GM23248 (cell line): ENCODE data around the gene LEUTX. TPM values are rescaled to one million over a fixed set of nuclear protein-coding genes. Genes with fewer than 3 reads are reported as not detected.

Experiments used
- DNase-seq: peaks from one replicate; pipeline ENCODE4 v3.0.0-alpha.2; 2015
- H2AFZ ChIP-seq: fragments of 200-600 bp; sonication (generic); 2 replicates; pipeline ENCODE4 v1.6.1; 2016; ENCODE audit warnings: antibody characterized with exemption
- H3F3A ChIP-seq: fragments of 200-600 bp; sonication (generic); 2 replicates; pipeline ENCODE4 v1.6.1; 2016; ENCODE audit warnings: mild to moderate bottlenecking, antibody characterized with exemption, mixed run types; ENCODE audit not compliant: insufficient read depth
- H3K27ac ChIP-seq: fragments of 200-600 bp; sonication (generic); 2 replicates; pipeline ENCODE4 v1.5.1; 2016; ENCODE audit warnings: mild to moderate bottlenecking
- H3K27me3 ChIP-seq: fragments of 200-600 bp; sonication (generic); replicated peaks from 2 replicates; pipeline ENCODE4 v1.6.1; 2016; ENCODE audit warnings: mild to moderate bottlenecking; ENCODE audit not compliant: insufficient read depth
- H3K36me3 ChIP-seq: fragments of 200-600 bp; sonication (generic); 2 replicates; pipeline ENCODE4 v1.6.1; 2016; ENCODE audit warnings: low read depth, mild to moderate bottlenecking
- H3K4me1 ChIP-seq: fragments of 200-600 bp; sonication (generic); 2 replicates; pipeline ENCODE4 v1.6.1; 2016; ENCODE audit warnings: mild to moderate bottlenecking; ENCODE audit not compliant: insufficient read depth
- H3K4me2 ChIP-seq: fragments of 200-600 bp; sonication (generic); one replicate; pipeline ENCODE4 v1.6.1; 2016; ENCODE audit warnings: mild to moderate bottlenecking; ENCODE audit not compliant: unreplicated experiment
- H3K4me3 ChIP-seq: fragments of 200-600 bp; sonication (generic); 2 replicates; pipeline ENCODE4 v1.5.1; 2016; ENCODE audit warnings: mild to moderate bottlenecking
- H3K79me2 ChIP-seq: fragments of 200-600 bp; sonication (generic); 2 replicates; pipeline ENCODE4 v1.6.1; 2016; ENCODE audit warnings: mild to moderate bottlenecking; ENCODE audit not compliant: insufficient read depth
- H3K9ac ChIP-seq: fragments of 200-600 bp; sonication (generic); 2 replicates; pipeline ENCODE4 v1.6.1; 2016; ENCODE audit warnings: mild to moderate bottlenecking
- H3K9me2 ChIP-seq: fragments of 200-600 bp; sonication (generic); 2 replicates; pipeline ENCODE4 v1.6.1; 2016; ENCODE audit warnings: mixed run types, mild to moderate bottlenecking, moderate library complexity; ENCODE audit not compliant: insufficient read depth
- H3K9me3 ChIP-seq: fragments of 200-600 bp; sonication (generic); one replicate; pipeline ENCODE4 v1.6.1; 2017; ENCODE audit warnings: low read depth
- H4K20me1 ChIP-seq: fragments of 200-600 bp; sonication (generic); 2 replicates; pipeline ENCODE4 v1.6.0; 2016; ENCODE audit not compliant: insufficient read depth
- EZH2 ChIP-seq: fragments of 200-600 bp; sonication (generic); IDR thresholded peaks from 2 replicates; pipeline ENCODE4 v1.6.1; 2018; ENCODE audit warnings: antibody characterized with exemption, mild to moderate bottlenecking; ENCODE audit not compliant: insufficient read depth, poor library complexity, severe bottlenecking
- EZH2phosphoT487 ChIP-seq: fragments of 200-600 bp; sonication (generic); IDR thresholded peaks from 2 replicates; pipeline ENCODE4 v1.6.1; 2018; ENCODE audit warnings: antibody characterized with exemption, moderate library complexity, mild to moderate bottlenecking, low read depth; ENCODE audit not compliant: insufficient read depth
- WGBS, 2 experiments: methylation state at CpG; one replicate each; pipeline ENCODE4 v1.1.6; 2015 to 2017; ENCODE audit warnings: low lambda C conversion rate in 2 of 2, low coverage in 1 of 2; ENCODE audit errors: missing lambda C conversion rate in 2 of 2; 5-methylcytosine and 5-hydroxymethylcytosine counted together
- in situ Hi-C: fragments of 300-500 bp; cut with MboI; formaldehyde crosslinking; loops from 2 replicates; pipeline ENCODE4 v1.15.0; 2020
- polyA plus RNA-seq: library from polyadenylated mRNA; unstranded; fragments of >200 nt; fragmentation: Nextera tagmentation; extraction: Ambion mirVana; gene quantifications from 2 replicates; pipeline ENCODE4 v1.2.1, GENCODE V29; 2016
- total RNA-seq: library from RNA; depleted of rRNA; stranded (reverse); fragments of >200 nt; shearing (Covaris generic); gene quantifications from 2 replicates; pipeline ENCODE4 v1.2.3, GENCODE V29; 2014

Gene LEUTX
- total and polyA plus RNA-seq, 2 experiments from 2014 or later = not detected

GRCh38 chr19:39735688-39736087 is 43.0 kb upstream of the LEUTX start:
- Histone ChIP-seq H2AFZ (no peak overlapping the region), H3K36me3 (no peaks in the 10 kb centered on the region), H3K4me1 (no peaks in the 10 kb centered on the region), H3K9ac (no peak overlapping the region), H3K4me2 (no peak overlapping the region), H3K27me3 (no peaks in the 10 kb centered on the region), H3K4me3 (no peak overlapping the region), H3K79me2 (no peaks in the 10 kb centered on the region), H3K9me3 (no peaks in the 10 kb centered on the region), H4K20me1 (no peaks in the 10 kb centered on the region), H3F3A (no peaks in the 10 kb centered on the region), H3K27ac (no peak overlapping the region), H3K9me2 (no peaks in the 10 kb centered on the region)
- DNase-seq = no peak
- in situ Hi-C loops = no loop called here
- TF ChIP-seq EZH2 (no peak), EZH2phosphoT487 (no peak)
- WGBS, 2 experiments = 2 to 5% methylated on average over 3 of the region's 3 CpGs

- TF ChIP-seq EZH2phosphoT487 (no peak), EZH2 (no peak)
- Histone ChIP-seq H3K27ac (no peak overlapping the region), H3K4me3 (no peak overlapping the region), H3K9me2 (no peaks in the 10 kb centered on the region), H4K20me1 (no peaks in the 10 kb centered on the region), H3K79me2 (no peaks in the 10 kb centered on the region), H3F3A (no peaks in the 10 kb centered on the region), H3K4me1 (no peaks in the 10 kb centered on the region), H3K36me3 (no peaks in the 10 kb centered on the region), H3K9ac (no peak overlapping the region), H3K9me3 (no peaks in the 10 kb centered on the region), H3K4me2 (no peak overlapping the region), H3K27me3 (no peaks in the 10 kb centered on the region), H2AFZ (no peak overlapping the region)
- in situ Hi-C loops = no loop called here
- no peak for DNase-seq
- 18 to 20% methylated on average over 5 of the region's 5 CpGs for WGBS, 2 experiments
Observed at GRCh38 chr19:39736088-39736487, 42.6 kb upstream of the LEUTX start.

- in situ Hi-C loops = no loop called here
- Histone ChIP-seq H3K4me3 (no peak overlapping the region), H3K27ac (no peak overlapping the region), H3F3A (no peaks in the 10 kb centered on the region), H4K20me1 (no peaks in the 10 kb centered on the region), H3K27me3 (no peaks in the 10 kb centered on the region), H3K4me1 (no peaks in the 10 kb centered on the region), H3K9me3 (no peaks in the 10 kb centered on the region), H2AFZ (no peak overlapping the region), H3K79me2 (no peaks in the 10 kb centered on the region), H3K4me2 (no peak overlapping the region), H3K36me3 (no peaks in the 10 kb centered on the region), H3K9ac (no peak overlapping the region), H3K9me2 (no peaks in the 10 kb centered on the region)
- no peak for DNase-seq
- no peak for TF ChIP-seq EZH2
- TF ChIP-seq EZH2phosphoT487 = no peak
- 28 to 32% methylated on average over 3 of the region's 3 CpGs for WGBS, 2 experiments
Observed at GRCh38 chr19:39737351-39737750, 41.3 kb upstream of the LEUTX start.

GRCh38 chr19:39737891-39738290 is 40.8 kb upstream of the LEUTX start, which contains the start of gene CLC:
TSS of gene CLC (minus strand) at chr19:39738029. CDS start at chr19:39737952, 77 bp downstream.
- TF ChIP-seq EZH2 = no peak
- TF ChIP-seq EZH2phosphoT487 = no peak
- no peak within 1 kb of the TSS for H3K27ac ChIP-seq
- H3K4me2 ChIP-seq = no peak within 1 kb of the TSS
- no peaks in the 10 kb centered on the region for H3K4me1 ChIP-seq
- no peaks in the 10 kb centered on the region for H3K79me2 ChIP-seq
- no peaks in the 10 kb centered on the region for H4K20me1 ChIP-seq
- H3K36me3 ChIP-seq = no peaks in the 10 kb centered on the region
- in situ Hi-C loops = no loop called here
- H3K4me3 ChIP-seq = no peak within 1 kb of the TSS
- H3K9me3 ChIP-seq = no peaks in the 10 kb centered on the region
- H3K9ac ChIP-seq = no peak within 1 kb of the TSS
- 11 to 23% methylated on average over 3 of the region's 3 CpGs for WGBS, 2 experiments
- DNase-seq = no peak
- no peaks in the 10 kb centered on the region for H3F3A ChIP-seq
- H3K27me3 ChIP-seq = no peaks in the 10 kb centered on the region
- no peak within 1 kb of the TSS for H2AFZ ChIP-seq
- H3K9me2 ChIP-seq = no peaks in the 10 kb centered on the region

- in situ Hi-C loops = no loop called here
- no peak overlapping the region for H3K9ac ChIP-seq
Observed at GRCh38 chr19:39738814-39739213, 39.8 kb upstream of the LEUTX start.

More at GRCh38 chr19:39738814-39739213, 39.8 kb upstream of the LEUTX start:
- Histone ChIP-seq H2AFZ (no peak overlapping the region), H3K4me1 (no peaks in the 10 kb centered on the region), H3F3A (no peaks in the 10 kb centered on the region), H3K9me2 (no peaks in the 10 kb centered on the region), H3K4me3 (no peak overlapping the region), H4K20me1 (no peaks in the 10 kb centered on the region), H3K27me3 (no peaks in the 10 kb centered on the region), H3K79me2 (no peaks in the 10 kb centered on the region), H3K27ac (no peak overlapping the region), H3K4me2 (no peak overlapping the region), H3K36me3 (no peaks in the 10 kb centered on the region), H3K9me3 (no peaks in the 10 kb centered on the region)
- DNase-seq = no peak
- TF ChIP-seq EZH2 (no peak), EZH2phosphoT487 (no peak)
- WGBS, 2 experiments = 13% methylated on average over 3 of the region's 3 CpGs
